Measurements from ENCODE around the gene EBP. TPM values are rescaled to one million over a fixed set of nuclear protein-coding genes. Genes with fewer than 3 reads are reported as not detected.
"Not testable (repeated sequence)": the region's sequence is repeated elsewhere in the genome, so short reads cannot be mapped to it uniquely, and the experiment has no call there.

The EBP gene
- total RNA-seq, 2 donors from 2014 or later: 380 to 399 TPM

DNA sequence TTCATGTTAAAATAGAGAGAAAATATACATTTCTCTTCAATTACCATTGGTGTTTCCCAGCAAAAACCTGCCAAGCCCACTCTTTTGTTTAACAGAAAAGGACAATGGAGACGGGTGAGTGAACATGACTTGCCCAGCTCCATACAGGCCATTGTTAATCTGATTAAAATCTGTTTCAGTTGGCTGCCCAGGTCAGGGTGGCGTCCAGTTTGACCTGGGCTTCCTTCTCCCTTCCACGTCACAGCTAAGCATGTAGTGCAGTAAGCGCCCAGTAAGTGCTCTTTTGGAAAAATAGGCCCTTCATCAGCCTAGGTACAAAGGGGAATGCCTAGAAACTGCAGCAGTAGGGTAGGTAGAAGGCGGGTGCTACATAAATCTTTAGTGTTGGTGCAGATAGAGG, 14.4 kb upstream of the EBP start:
- Mint-ChIP-seq H3K4me3 (no peak overlapping the region), H3K27me3 (no peaks in the 10 kb centered on the region), H3K4me1 (ENCODE audit: low read depth in 2 of 2) (peaks cover 18 to 22% of the 10 kb centered on the region in 2 donors), H3K36me3 (no peaks in the 10 kb centered on the region), H3K9me3 (no peaks in the 10 kb centered on the region), H3K27ac (no peak overlapping the region)
- no peak for DNase-seq (ENCODE audit: low spot score)
- no peak for ATAC-seq

DNA sequence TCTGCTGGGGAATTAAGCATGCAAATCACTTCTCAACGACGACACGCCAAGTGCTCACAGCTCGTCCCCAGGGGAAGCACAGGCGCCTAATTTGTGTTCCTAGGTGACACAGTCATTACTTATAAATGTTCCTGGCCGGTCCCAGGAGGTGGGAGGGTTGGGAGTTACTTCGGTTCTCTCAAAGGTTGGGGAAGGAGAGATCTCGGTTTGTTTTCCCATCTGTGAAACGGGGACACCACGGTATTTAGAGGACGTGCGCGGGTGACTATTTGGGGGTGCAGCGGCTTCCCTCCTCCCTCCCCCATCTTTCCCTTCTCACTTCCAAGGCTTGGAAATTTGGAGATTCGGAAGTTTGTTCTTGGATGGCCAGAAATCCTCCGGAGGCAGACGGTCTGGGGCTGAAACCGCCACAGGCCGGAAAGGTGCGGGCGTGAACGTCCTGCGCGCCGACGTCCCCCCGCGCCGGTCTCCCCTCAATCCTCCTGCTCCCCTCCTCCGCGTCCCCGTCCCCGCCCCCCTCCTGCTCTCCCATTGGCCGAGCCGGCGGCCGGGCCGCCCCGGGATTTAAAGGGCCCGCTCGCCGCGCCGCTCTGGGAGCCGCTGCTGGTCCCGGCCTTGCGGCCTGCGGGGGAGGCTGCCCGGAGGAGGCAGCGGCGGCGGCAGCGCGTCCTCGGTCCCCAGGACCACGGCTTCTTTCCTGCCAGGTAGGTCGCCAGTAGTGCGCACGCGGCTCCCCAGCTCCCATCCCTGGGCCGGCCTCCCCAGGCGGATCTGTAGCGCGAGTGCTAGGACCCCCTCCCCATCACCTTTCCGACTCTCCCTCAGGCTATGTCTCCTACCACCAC, 13.0 kb upstream of the EBP start, which contains the start of gene PORCN:
PORCN (plus strand) TSS at position 593 of the 845 bp plus-strand sequence. CDS start 829 bp downstream, outside the sequence.
- H3K27me3 Mint-ChIP-seq: no peaks in the 10 kb centered on the region
- peaks cover 18 to 26% of the 10 kb centered on the region in 2 donors for H3K4me1 Mint-ChIP-seq (ENCODE audit: low read depth in 2 of 2)
- no peaks in the 10 kb centered on the region for H3K36me3 Mint-ChIP-seq
- H3K27ac Mint-ChIP-seq: peak within 1 kb of the TSS; percentile 70 to 83
- no peaks in the 10 kb centered on the region for H3K9me3 Mint-ChIP-seq
- peak within 1 kb of the TSS; percentile 89 for H3K4me3 Mint-ChIP-seq
- peak; percentile 89 for DNase-seq (ENCODE audit: low spot score)
- ATAC-seq: peak; percentile 94 to 97

DNA sequence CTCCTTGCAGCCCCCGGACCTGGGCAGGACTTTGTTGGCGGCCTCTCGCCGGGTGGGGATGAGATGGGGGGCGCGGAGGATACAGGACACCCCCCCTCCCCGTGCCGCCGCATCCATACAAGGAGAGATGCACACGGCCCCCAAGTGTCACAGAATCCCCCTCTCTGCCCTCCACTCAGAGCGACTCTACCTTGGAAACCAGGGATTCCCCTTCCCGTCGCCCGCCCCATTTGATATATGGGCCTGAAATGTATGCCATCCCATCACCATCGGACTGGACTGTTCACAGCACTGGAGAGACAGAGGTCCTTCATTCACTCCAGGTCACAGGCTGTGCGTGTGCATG, 12.4 kb upstream of the EBP start:
- H3K4me1 Mint-ChIP-seq (ENCODE audit: low read depth in 2 of 2): peaks cover 18 to 26% of the 10 kb centered on the region in 2 donors
- H3K9me3 Mint-ChIP-seq: no peaks in the 10 kb centered on the region
- H3K27me3 Mint-ChIP-seq: no peaks in the 10 kb centered on the region
- H3K4me3 Mint-ChIP-seq: peak overlapping the region; percentile 89
- H3K27ac Mint-ChIP-seq: peak overlapping the region; percentile 70 to 81
- DNase-seq (ENCODE audit: low spot score) (no peak), ATAC-seq (peak; percentile 24 to 55)
- no peaks in the 10 kb centered on the region for H3K36me3 Mint-ChIP-seq

DNA sequence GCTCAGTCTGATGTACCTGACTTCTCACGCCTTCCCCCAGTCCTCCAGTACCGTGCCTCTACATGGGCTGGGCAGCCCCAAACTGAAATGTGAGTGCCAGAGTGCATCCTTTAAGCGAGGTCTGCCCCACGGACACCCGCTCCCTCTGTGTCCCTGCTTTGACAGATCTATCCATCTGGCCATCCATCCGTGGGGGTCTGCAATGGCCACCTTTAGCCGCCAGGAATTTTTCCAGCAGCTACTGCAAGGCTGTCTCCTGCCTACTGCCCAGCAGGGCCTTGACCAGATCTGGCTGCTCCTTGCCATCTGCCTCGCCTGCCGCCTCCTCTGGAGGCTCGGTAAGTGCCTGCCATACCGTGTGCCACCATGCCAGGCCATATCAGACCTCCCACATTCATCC, 12.0 kb upstream of the EBP start:
- peak overlapping the region; percentile 89 for H3K4me3 Mint-ChIP-seq
- no peak for DNase-seq (ENCODE audit: low spot score)
- peaks cover 18 to 26% of the 10 kb centered on the region in 2 donors for H3K4me1 Mint-ChIP-seq (ENCODE audit: low read depth in 2 of 2)
- H3K27me3 Mint-ChIP-seq: no peaks in the 10 kb centered on the region
- no peak for ATAC-seq
- H3K27ac Mint-ChIP-seq: peak overlapping the region; percentile 70 to 81
- no peaks in the 10 kb centered on the region for H3K36me3 Mint-ChIP-seq
- no peaks in the 10 kb centered on the region for H3K9me3 Mint-ChIP-seq

DNA sequence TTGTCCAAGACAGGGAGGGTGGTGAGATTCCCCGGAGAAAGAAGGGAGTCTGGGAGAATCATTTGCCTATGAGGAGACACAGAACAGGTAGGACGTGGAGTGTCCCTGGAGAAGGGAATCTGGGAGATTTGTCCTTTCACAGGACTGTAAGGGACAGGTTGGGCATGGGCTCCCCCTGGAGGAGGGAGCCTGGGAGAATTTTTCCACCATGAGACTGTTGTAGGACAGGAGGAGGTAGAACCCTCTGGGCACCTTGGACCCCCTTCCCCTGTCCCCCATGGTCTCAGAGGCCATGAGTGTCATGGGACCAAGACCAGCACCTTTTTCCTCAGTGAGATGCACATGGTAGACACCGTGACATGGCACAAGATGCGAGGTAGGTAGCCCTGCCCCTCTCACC, 10.0 kb upstream of the EBP start:
- H3K27ac Mint-ChIP-seq: no peak overlapping the region
- ATAC-seq: no peak
- H3K36me3 Mint-ChIP-seq: peaks cover 4% of the 10 kb centered on the region
- H3K27me3 Mint-ChIP-seq: no peaks in the 10 kb centered on the region
- H3K9me3 Mint-ChIP-seq: no peaks in the 10 kb centered on the region
- H3K4me1 Mint-ChIP-seq (ENCODE audit: low read depth in 2 of 2): peaks cover 18 to 26% of the 10 kb centered on the region in 2 donors
- H3K4me3 Mint-ChIP-seq: no peak overlapping the region
- no peak for DNase-seq (ENCODE audit: low spot score)

DNA sequence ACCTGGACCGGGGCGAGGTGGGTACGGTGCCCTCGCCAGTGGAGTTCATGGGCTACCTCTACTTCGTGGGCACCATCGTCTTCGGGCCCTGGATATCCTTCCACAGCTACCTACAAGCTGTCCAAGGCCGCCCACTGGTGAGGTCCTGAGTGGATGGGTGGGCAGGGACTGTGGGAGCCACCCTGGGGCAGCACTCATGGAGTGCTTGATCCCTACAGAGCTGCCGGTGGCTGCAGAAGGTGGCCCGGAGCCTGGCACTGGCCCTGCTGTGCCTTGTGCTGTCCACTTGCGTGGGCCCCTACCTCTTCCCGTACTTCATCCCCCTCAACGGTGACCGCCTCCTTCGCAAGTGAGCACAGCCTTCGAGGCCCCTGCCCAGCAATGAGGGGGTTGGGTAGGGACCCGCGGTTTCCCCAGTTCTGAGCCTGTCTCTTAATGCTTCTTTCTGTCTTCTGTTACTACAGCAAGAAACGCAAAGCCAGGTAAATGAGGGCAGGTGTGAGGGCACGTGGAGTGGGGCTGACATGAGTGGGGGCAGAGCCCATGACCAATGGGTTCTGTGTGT, 9.2 kb upstream of the EBP start:
- no peak for ATAC-seq

DNA sequence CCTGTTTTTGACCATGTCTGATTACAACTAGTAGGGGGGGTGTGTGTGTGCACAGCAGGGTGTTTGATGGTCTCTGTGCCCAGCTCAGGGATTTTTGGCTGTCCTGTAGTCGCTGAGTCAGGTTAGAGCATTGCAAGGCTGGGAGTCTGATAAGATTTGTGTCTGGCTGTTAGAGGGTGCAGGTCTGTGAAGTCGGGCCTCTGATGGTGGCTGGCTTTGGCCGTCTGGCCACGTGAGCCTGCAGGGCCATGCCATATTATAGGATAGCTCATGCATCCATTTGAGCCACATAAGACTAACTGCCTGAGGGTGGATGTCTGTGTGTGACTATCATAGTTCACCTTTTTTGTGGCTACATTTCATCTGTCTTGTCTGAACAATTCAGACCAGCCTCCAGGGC, 7.9 kb upstream of the EBP start:
- H3K27ac Mint-ChIP-seq: no peak overlapping the region
- H3K27me3 Mint-ChIP-seq: no peaks in the 10 kb centered on the region
- no peak for DNase-seq (ENCODE audit: low spot score)

More for the DNA sequence above, 9.2 kb upstream of the EBP start:
- Mint-ChIP-seq H3K9me3 (no peaks in the 10 kb centered on the region), H3K27ac (no peak overlapping the region), H3K36me3 (peaks cover 4% of the 10 kb centered on the region), H3K4me3 (no peak overlapping the region), H3K27me3 (no peaks in the 10 kb centered on the region), H3K4me1 (ENCODE audit: low read depth in 2 of 2) (peaks cover 18 to 26% of the 10 kb centered on the region in 2 donors)
- no peak for DNase-seq (ENCODE audit: low spot score)

DNA sequence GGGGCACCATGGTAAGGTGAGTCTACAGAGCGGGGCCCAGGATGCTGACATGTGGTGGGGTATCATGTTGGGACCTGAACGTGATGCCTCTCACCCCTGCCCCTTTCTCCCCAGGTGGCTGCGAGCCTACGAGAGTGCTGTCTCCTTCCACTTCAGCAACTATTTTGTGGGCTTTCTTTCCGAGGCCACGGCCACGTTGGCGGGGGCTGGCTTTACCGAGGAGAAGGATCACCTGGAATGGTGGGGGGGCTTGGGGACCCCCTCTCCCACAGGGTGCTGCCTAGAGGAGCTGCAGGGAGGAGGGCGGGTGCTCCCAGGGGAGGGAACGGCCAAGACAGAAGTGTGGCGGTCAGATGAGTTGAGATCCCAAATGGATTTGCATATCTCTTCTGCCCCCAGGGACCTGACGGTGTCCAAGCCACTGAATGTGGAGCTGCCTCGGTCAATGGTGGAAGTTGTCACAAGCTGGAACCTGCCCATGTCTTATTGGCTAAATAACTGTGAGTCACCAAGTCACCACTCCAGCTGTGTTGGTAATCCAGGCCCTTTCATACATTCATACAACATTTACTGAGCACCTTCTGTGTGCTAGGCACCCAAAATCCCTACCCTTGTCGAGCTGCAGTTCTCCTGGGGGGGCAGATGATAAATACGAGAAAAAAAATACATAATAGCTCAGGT, 7.3 kb upstream of the EBP start:
- peak overlapping the region in 1 of 2 donors; percentile 17 for H3K27ac Mint-ChIP-seq
- no peaks in the 10 kb centered on the region for H3K9me3 Mint-ChIP-seq
- peaks cover 18 to 23% of the 10 kb centered on the region in 2 donors for H3K4me1 Mint-ChIP-seq (ENCODE audit: low read depth in 2 of 2)
- ATAC-seq (no peak), DNase-seq (ENCODE audit: low spot score) (no peak)
- H3K36me3 Mint-ChIP-seq: peaks cover 4% of the 10 kb centered on the region
- no peak overlapping the region for H3K4me3 Mint-ChIP-seq
- no peaks in the 10 kb centered on the region for H3K27me3 Mint-ChIP-seq

More for the DNA sequence above, 7.9 kb upstream of the EBP start:
- H3K4me1 Mint-ChIP-seq (ENCODE audit: low read depth in 2 of 2): peaks cover 18 to 23% of the 10 kb centered on the region in 2 donors
- no peak for ATAC-seq
- peaks cover 4% of the 10 kb centered on the region for H3K36me3 Mint-ChIP-seq
- no peak overlapping the region for H3K4me3 Mint-ChIP-seq
- H3K9me3 Mint-ChIP-seq: no peaks in the 10 kb centered on the region

DNA sequence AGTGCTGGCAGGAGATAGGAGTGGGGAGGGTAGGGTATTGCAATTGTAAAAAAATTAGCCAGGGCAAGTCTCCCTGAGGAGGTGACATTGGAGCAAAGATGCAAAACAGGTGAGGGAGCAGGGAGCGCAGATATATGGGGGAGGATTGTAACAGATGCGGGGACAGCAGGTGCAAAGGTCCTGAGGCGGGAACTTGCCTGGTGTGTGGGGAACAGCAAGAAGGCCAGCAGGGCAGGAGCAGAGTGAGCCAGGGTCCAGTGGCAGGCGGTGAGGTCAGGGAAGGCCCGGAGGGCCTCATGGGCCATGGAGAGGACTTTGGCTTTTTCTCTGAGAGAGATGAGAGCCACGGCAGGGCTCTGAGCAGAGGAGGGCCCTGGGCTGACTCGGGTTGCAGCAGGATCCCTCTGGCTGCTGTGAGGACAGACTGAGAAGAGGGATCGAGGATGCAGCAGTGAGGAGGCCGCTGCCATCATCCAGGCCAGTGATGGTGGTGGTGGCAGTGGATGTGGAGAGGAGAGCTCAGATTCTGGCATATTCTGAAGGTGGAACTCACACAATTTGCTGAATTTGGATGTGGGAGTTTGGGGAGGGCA, 6.6 kb upstream of the EBP start:
- ATAC-seq (no peak), DNase-seq (ENCODE audit: low spot score) (no peak)
- H3K4me3 Mint-ChIP-seq: no peak overlapping the region
- H3K27ac Mint-ChIP-seq: peak overlapping the region in 1 of 2 donors; percentile 17
- H3K27me3 Mint-ChIP-seq: no peaks in the 10 kb centered on the region
- H3K9me3 Mint-ChIP-seq: no peaks in the 10 kb centered on the region
- peaks cover 13 to 16% of the 10 kb centered on the region in 2 donors for H3K4me1 Mint-ChIP-seq (ENCODE audit: low read depth in 2 of 2)
- peaks cover 4% of the 10 kb centered on the region for H3K36me3 Mint-ChIP-seq

DNA sequence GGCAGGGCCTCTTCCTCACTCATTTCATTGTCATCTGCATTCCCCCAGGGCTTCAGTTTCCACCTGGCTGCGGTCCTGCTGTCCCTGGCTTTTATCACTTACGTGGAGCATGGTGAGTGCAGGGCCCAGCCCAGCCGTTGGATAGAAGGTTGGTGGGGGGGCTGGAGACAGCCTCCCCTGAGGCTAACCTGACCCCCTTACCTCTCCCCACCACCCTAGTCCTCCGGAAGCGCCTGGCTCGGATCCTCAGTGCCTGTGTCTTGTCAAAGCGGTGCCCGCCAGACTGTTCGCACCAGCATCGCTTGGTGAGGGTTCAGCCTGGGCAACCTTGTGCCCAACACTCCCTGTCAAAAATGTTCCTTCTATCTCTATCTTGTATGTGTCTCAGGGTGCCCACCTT, 5.8 kb upstream of the EBP start:
- peaks cover 4% of the 10 kb centered on the region for H3K36me3 Mint-ChIP-seq
- peaks cover 0 to 3% of the 10 kb centered on the region in 2 donors for H3K27me3 Mint-ChIP-seq
- H3K27ac Mint-ChIP-seq: no peak overlapping the region
- ATAC-seq (no peak), DNase-seq (ENCODE audit: low spot score) (no peak)
- H3K9me3 Mint-ChIP-seq: no peaks in the 10 kb centered on the region
- H3K4me3 Mint-ChIP-seq: no peak overlapping the region
- peaks cover 13 to 20% of the 10 kb centered on the region in 2 donors for H3K4me1 Mint-ChIP-seq (ENCODE audit: low read depth in 2 of 2)

DNA sequence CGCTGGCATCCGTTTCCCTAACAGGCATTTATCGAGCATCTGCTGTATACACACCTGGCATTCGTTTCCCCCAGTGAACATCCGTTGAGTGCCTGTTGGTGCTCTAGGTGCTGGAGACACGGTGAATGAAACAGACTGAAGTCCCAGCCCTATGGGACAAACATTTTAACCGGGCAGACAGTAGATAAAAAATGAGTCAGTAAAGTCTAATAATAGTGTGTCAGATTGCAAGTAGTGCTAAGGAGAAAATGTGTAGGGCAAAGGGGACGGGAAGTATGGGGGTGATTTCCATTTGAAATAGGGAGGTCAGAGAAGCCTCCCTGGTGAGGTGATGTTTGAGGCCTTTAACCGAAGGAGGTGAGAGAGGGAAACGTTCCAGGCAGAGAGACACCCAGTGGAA, 5.3 kb upstream of the EBP start:
- no peak overlapping the region for H3K4me3 Mint-ChIP-seq

DNA sequence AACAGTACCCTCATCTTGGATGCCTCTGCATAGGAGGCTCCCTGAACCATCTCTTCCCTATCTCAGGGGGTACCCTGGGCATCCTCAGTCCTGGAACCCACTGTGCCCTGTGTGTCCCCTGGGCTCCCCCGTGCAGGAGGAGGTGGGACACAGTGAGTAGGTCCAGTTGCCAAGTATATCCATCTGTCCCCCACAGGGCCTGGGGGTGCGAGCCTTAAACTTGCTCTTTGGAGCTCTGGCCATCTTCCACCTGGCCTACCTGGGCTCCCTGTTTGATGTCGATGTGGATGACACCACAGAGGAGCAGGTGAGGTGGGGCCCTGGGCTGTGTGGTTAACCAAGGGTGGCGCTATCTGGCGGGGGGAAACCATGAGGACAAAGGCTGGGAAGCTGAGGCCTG, 4.6 kb upstream of the EBP start:
- H3K4me3 Mint-ChIP-seq: no peak overlapping the region
- H3K27me3 Mint-ChIP-seq: peaks cover 0 to 3% of the 10 kb centered on the region in 2 donors
- no peak for ATAC-seq
- H3K4me1 Mint-ChIP-seq (ENCODE audit: low read depth in 2 of 2): peaks cover 14 to 19% of the 10 kb centered on the region in 2 donors
- no peaks in the 10 kb centered on the region for H3K9me3 Mint-ChIP-seq
- peaks cover 4% of the 10 kb centered on the region for H3K36me3 Mint-ChIP-seq
- DNase-seq (ENCODE audit: low spot score): no peak
- H3K27ac Mint-ChIP-seq: peak overlapping the region in 1 of 2 donors; percentile 39

More for the DNA sequence above, 5.3 kb upstream of the EBP start:
- H3K9me3 Mint-ChIP-seq: no peaks in the 10 kb centered on the region
- no peak for ATAC-seq
- H3K27ac Mint-ChIP-seq: no peak overlapping the region
- H3K27me3 Mint-ChIP-seq: peaks cover 0 to 3% of the 10 kb centered on the region in 2 donors
- DNase-seq (ENCODE audit: low spot score): no peak
- peaks cover 4% of the 10 kb centered on the region for H3K36me3 Mint-ChIP-seq
- peaks cover 13 to 23% of the 10 kb centered on the region in 2 donors for H3K4me1 Mint-ChIP-seq (ENCODE audit: low read depth in 2 of 2)

DNA sequence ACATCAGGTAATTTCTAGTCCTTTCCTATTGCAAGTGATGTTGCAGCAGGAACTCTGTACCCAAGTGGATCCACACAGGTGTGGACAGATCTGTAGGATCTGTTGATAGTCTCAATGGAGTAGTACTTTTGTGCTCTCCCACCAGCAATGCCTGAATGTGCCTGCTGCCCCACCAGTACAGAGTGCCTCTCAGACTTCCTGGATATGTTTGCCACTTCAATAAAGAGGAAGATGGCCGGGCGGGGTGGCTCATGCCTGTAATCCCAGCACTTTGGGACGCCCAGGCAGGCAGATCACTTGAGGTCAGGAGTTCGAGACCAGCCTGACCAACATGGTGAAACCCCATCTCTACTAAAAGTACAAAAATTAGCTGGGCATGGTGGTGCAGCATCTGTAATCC, 2.1 kb upstream of the EBP start:
- peaks cover 17 to 18% of the 10 kb centered on the region in 2 donors for H3K4me1 Mint-ChIP-seq (ENCODE audit: low read depth in 2 of 2)
- ATAC-seq; H3K4me3 Mint-ChIP-seq; H3K9me3 Mint-ChIP-seq; H3K27me3 Mint-ChIP-seq; H3K36me3 Mint-ChIP-seq; DNase-seq (ENCODE audit: low spot score): not testable (repeated sequence)
- peak overlapping the region; percentile 91 to 100 for H3K27ac Mint-ChIP-seq

Measured in natural killer cell treated with Interleukin-12 subunit alpha and Interleukin-12 subunit beta and Interleukin-15 and Interleukin-18, amount 100 ng/mL, for 72 hours (primary cell).